ENCODE measurements around the gene ZRANB3. TPM values are rescaled to one million over a fixed set of nuclear protein-coding genes. Genes with fewer than 3 reads are reported as not detected.
"Not testable (repeated sequence)": the region's sequence is repeated elsewhere in the genome, so short reads cannot be mapped to it uniquely, and the experiment has no call there.

ZRANB3 gene
- polyA plus RNA-seq, 4 donors: 8.3 to 10.1 (median 9.1) TPM

GRCh38 chr2:135150725-135151124 lies 380.3 kb downstream of the ZRANB3 start:
- DNase-seq (ENCODE audit: low read depth in 4 of 4, low spot score in 3 of 4): peak in 1 of 4 donors; percentile 3

DNA sequence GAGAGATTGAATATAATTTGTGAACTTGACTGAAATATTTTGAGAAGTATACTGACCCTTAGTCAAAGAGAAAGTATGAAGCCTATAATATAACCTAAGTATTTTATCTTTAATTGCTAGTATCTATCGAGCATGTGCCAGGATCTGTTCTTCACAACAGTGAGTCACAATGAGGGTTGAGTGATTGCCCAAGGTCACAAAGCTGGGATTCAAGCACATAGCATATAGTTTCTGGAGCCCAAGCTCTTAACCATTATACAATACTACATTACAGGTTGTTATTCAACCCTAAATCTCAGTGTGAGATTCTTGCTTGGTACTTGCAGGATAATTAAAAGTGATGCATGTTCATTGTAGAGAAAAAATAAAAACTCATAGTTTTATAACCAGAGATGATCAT lies 381.8 kb downstream of the ZRANB3 start:
- no peak for DNase-seq (ENCODE audit: low read depth in 4 of 4, low spot score in 3 of 4)

DNA sequence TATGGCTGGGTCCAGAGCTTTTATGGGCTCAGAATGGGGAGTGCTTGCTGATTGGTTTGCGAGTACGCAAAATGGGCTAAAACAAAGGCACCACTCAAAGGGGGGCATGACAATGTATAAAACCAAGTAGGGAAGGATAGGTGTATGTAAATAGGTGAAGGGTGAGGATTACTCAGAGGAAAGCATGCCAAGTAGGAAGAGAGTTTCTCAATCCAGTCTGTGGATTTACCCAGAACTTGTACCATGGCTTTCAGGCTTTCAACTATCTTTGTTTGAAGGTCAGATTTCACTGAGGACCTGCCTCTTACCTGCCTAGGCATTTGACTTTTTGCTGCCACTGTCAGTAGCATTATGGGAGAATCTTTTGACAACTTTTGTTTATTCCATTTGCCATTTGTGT lies 386.7 kb downstream of the ZRANB3 start:
- no peak for DNase-seq (ENCODE audit: low read depth in 4 of 4, low spot score in 3 of 4)

DNA sequence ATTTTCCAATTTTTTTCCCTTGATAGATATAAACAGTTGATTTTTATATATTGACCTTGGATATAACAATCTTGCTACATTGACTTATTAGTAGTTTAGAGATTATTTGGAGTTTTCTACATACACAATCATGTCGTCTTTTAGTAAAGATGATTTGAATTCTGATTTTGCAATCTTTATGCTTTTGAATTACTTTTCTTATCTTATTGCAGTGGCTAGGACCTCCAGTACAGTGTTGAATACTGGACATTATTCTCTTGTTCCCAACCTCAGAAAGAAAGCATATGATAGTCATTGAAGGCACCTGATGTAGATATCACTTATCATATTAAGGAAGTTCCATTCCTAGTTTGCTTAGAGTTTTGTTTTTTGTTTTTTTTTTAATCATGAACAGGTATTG lies 388.7 kb downstream of the ZRANB3 start:
- DNase-seq (ENCODE audit: low read depth in 4 of 4, low spot score in 3 of 4): no peak

GRCh38 chr2:135140606-135141005 lies 390.4 kb downstream of the ZRANB3 start:
- no peak for DNase-seq (ENCODE audit: low read depth in 4 of 4, low spot score in 3 of 4)

GRCh38 chr2:135132314-135132713 lies 398.7 kb downstream of the ZRANB3 start:
- DNase-seq (ENCODE audit: low read depth in 4 of 4, low spot score in 3 of 4): no peak

DNA sequence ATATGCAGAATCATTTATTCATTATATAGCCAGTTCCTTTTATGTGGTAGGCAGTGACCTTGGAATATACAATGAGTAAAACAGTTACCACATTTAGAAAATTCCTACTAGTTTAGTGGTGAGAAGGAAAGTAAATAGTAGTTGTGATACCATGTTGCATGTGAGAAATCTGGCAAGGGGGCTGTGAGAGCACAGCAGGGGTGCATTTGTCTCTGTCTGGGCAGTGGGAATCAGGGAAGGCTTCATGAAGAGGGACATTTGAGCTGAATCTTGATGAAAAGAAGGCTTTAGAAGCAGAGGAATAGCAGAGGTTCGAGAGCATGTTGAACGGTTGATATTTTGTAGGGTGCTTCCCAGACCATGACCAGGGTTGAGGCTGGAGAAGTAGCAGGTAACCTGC lies 400.3 kb downstream of the ZRANB3 start:
- DNase-seq (ENCODE audit: low read depth in 4 of 4, low spot score in 3 of 4): no peak

DNA sequence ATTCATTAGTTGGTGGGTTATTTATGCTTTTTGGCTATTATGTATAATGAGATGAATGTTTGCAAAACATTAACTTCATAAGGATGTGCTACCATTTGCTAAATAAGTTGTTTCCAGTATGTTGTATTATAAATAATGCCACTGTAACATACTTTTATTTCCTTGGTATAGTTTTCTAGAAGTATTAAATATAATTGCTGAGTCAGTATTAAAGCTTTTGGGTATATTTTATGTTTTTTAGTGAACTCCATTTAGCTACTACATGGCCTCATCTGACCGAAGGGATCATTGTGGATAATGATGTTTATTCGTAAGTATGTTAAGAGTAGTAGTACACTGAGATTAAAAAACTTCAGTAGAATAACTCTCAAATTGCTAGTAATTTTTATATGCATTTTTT lies 405.1 kb downstream of the ZRANB3 start:
- DNase-seq (ENCODE audit: low read depth in 4 of 4, low spot score in 3 of 4): no peak

GRCh38 chr2:135124924-135125886 lies 405.8 kb downstream of the ZRANB3 start:
- no peak for DNase-seq (ENCODE audit: low read depth in 4 of 4, low spot score in 3 of 4)

- DNase-seq (ENCODE audit: low read depth in 4 of 4, low spot score in 3 of 4): not testable (repeated sequence)
Measured at GRCh38 chr2:135121658-135122039, 409.4 kb downstream of the ZRANB3 start.

DNA sequence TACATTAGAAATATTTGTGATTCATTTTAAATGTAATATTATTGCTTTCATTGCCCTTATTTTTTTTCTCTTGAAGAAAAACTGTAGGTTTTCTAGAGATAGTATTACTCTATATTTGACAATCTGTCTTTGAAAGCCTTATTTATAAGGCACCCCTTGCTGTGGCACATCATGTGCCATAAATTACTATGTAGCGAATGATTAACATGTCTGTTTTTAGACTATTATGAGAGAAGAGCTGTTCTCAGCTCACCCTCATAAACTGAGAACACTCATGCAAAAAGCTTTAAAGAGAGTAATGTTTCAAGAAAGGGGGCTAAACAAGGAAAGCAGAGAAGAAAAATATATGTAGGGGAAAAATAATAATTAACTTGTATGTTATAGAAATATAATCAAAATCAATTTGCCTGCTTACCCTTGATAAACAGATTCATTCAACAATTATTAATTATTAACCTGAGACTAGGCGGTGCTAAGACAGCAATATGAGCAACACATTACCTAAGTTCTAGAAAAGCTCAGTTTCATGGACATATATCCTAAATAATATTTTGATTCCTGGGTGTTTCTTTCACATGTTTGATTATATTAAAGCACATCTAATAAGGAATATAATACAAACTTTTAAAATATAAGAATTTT lies 409.9 kb downstream of the ZRANB3 start:
- no peak for DNase-seq (ENCODE audit: low read depth in 4 of 4, low spot score in 3 of 4)

DNA sequence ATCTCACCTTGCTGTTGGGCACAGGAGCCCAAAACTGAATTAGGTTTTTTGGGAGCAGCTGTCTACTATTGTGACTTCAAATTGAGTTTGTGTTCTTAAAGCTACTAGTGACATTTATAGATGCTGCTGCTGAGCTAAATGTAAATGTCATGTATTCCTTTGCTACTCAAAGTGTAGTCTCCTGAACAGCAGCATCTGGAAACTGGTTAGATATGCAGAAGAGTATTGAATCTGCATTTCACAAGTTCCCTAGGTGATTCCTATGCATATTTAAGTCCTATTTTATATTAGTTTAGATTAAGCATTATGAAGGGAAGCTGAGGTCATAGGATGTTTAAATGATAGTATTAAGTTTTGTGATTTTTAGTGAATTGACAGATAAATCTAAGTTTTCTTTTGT lies 411.4 kb downstream of the ZRANB3 start:
- no peak for DNase-seq (ENCODE audit: low read depth in 4 of 4, low spot score in 3 of 4)

GRCh38 chr2:135113322-135113721 lies 417.7 kb downstream of the ZRANB3 start:
- no peak for DNase-seq (ENCODE audit: low read depth in 4 of 4, low spot score in 3 of 4)

DNA sequence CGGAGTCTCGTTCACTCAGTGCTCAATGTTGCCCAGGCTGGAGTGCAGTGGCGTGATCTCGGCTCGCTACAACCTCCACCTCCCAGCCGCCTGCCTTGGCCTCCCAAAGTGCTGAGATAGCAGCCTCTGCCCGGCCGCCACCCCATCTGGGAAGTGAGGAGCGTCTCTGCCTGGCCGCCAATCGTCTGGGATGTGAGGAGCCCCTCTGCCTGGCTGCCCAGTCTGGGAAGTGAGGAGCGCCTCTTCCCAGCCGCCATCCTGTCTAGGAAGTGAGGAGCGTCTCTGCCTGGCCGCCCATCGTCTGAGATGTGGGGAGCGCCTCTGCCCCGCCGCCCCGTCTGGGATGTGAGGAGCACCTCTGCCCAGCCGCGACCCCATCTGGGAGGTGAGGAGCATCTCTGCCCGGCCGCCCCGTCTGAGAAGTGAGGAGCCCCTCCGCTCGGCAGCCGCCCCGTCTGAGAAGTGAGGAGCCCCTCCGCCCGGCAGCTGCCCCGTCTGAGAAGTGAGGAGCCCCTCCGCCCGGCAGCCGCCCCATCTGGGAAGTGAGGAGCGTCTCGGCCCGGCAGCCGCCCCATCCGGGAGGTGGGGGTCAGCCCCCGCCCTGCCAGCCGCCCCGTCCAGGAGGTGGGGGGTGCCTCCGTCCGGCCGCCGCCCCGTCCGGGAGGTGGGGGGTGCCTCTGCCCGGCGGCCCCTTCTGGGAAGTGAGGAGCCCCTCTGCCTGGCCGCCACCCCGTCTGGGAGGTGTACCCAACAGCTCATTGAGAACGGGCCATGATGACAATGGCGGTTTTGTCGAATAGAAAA lies 425.3 kb downstream of the ZRANB3 start:
- not testable (repeated sequence) for DNase-seq (ENCODE audit: low read depth in 4 of 4, low spot score in 3 of 4)

GRCh38 chr2:135103843-135104242 lies 427.2 kb downstream of the ZRANB3 start:
- no peak for DNase-seq (ENCODE audit: low read depth in 4 of 4, low spot score in 3 of 4)

DNA sequence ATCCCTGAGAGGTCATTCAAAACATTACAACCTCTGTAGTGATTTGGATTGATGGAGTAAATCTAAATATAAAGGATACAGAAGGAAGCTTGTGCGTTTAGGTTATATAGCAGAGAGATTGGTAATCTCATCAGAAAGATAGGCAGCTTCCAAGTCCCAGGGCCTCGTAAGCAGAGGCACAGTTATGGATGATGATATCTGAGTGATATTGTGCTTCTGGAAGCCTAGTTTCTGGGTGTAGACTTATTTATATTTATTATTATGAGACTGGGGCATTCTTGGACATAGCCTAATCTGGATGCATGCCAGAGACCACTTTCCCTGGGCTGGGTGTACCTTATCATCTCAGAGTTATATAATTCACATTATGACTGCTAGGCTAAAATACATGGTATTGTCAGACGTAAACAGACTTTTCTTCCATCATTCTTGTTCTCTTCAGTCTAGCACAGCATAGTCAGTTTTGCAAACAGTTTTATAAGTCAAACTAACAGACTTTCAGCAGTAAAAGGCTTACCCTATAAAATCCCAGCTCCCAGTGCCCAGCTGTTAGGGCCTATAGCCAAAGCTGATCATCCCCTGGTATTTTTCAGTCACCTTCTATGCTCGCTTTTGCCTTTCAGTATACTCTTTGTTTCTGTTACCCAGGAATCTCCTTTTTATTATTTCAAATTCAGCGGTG lies 431.1 kb downstream of the ZRANB3 start:
- no peak for DNase-seq (ENCODE audit: low read depth in 4 of 4, low spot score in 3 of 4)

GRCh38 chr2:135097532-135098231 lies 433.3 kb downstream of the ZRANB3 start:
- no peak for DNase-seq (ENCODE audit: low read depth in 4 of 4, low spot score in 3 of 4)

GRCh38 chr2:135096665-135097446 lies 434.2 kb downstream of the ZRANB3 start:
- DNase-seq (ENCODE audit: low read depth in 4 of 4, low spot score in 3 of 4): no peak

- no peak for DNase-seq (ENCODE audit: low read depth in 4 of 4, low spot score in 3 of 4)
Measured at GRCh38 chr2:135095591-135095990, 435.4 kb downstream of the ZRANB3 start.

Measured in right renal pelvis (tissue), 4 donors.